Cortex of kidney (tissue), 1 donor: ENCODE data around the gene SUPT3H.

Source experiments
- DNase-seq: peaks from one replicate; lab custom pipeline; 2025; lab: John Stamatoyannopoulos, UW

The SUPT3H gene

GRCh38 chr6:45118754-45119153, 259.0 kb downstream of the SUPT3H start:
- DNase-seq: no peak

- no peak for DNase-seq
Measured at GRCh38 chr6:45116714-45117410, 260.9 kb downstream of the SUPT3H start.

- DNase-seq: no peak
Measured at GRCh38 chr6:45115696-45116095, 262.0 kb downstream of the SUPT3H start.

GRCh38 chr6:45112711-45113110, 265.0 kb downstream of the SUPT3H start:
- DNase-seq: no peak

GRCh38 chr6:45109551-45109950, 268.2 kb downstream of the SUPT3H start:
- DNase-seq: no peak

GRCh38 chr6:45105170-45105820, 272.4 kb downstream of the SUPT3H start:
- no peak for DNase-seq

GRCh38 chr6:45104429-45104828, 273.3 kb downstream of the SUPT3H start:
- no peak for DNase-seq

- DNase-seq: no peak
Measured at GRCh38 chr6:45098256-45098655, 279.5 kb downstream of the SUPT3H start.

- no peak for DNase-seq
Measured at GRCh38 chr6:45094831-45095230, 282.9 kb downstream of the SUPT3H start.

- DNase-seq: no peak
Measured at GRCh38 chr6:45092135-45092534, 285.6 kb downstream of the SUPT3H start.

- no peak for DNase-seq
Measured at GRCh38 chr6:45086360-45087084, 291.2 kb downstream of the SUPT3H start.

GRCh38 chr6:45084257-45084656, 293.5 kb downstream of the SUPT3H start:
- no peak for DNase-seq

- DNase-seq: no peak
Measured at GRCh38 chr6:45082091-45082490, 295.6 kb downstream of the SUPT3H start.

GRCh38 chr6:45081634-45082033, 296.1 kb downstream of the SUPT3H start:
- DNase-seq: no peak

GRCh38 chr6:45078432-45078831, 299.3 kb downstream of the SUPT3H start:
- no peak for DNase-seq

- no peak for DNase-seq
Measured at GRCh38 chr6:45076217-45076930, 301.4 kb downstream of the SUPT3H start.

- DNase-seq: no peak
Measured at GRCh38 chr6:45075246-45075645, 302.5 kb downstream of the SUPT3H start.

GRCh38 chr6:45074439-45074838, 303.3 kb downstream of the SUPT3H start:
- no peak for DNase-seq

- DNase-seq: no peak
Measured at GRCh38 chr6:45073771-45074170, 304.0 kb downstream of the SUPT3H start.

- no peak for DNase-seq
Measured at GRCh38 chr6:45072673-45073072, 305.1 kb downstream of the SUPT3H start.

- no peak for DNase-seq
Measured at GRCh38 chr6:45072016-45072415, 305.7 kb downstream of the SUPT3H start.

GRCh38 chr6:45069091-45069490, 308.6 kb downstream of the SUPT3H start:
- no peak for DNase-seq
